DND-41 (cell line): ENCODE data around the gene CUTC.

Experiments
- ATAC-seq: fragments of 200-7000 bp; cut with Tn5 transposase; 3 replicates; pipeline ENCODE4 v1.9.1; 2021; ENCODE audit warnings: low read depth; ENCODE audit not compliant: insufficient read depth
- DNase-seq: peaks from one replicate; pipeline ENCODE4 v3.0.0-alpha.2; 2020
- H2AFZ ChIP-seq: 2 replicates; pipeline ENCODE4 v1.6.0; 2012; ENCODE audit warnings: low read depth, low read length
- H3K27ac ChIP-seq: 2 replicates; pipeline ENCODE4 v1.5.1; 2012; ENCODE audit warnings: low read length, inconsistent platforms
- H3K27me3 ChIP-seq: fragments of 200-600 bp; sonication (generic); 2 replicates; pipeline ENCODE4 v1.6.0; 2012; ENCODE audit warnings: low read length, mild to moderate bottlenecking, inconsistent platforms; ENCODE audit not compliant: insufficient read depth, poor library complexity
- H3K36me3 ChIP-seq: 2 replicates; pipeline ENCODE4 v1.5.1; 2012; ENCODE audit warnings: low read length, inconsistent platforms; ENCODE audit not compliant: insufficient read depth
- H3K4me1 ChIP-seq: 2 replicates; pipeline ENCODE4 v1.5.1; 2012; ENCODE audit warnings: mild to moderate bottlenecking, low read length; ENCODE audit not compliant: insufficient read depth
- H3K4me2 ChIP-seq: 2 replicates; pipeline ENCODE4 v1.6.0; 2012; ENCODE audit warnings: mild to moderate bottlenecking, moderate library complexity, low read length, inconsistent platforms; ENCODE audit not compliant: insufficient read depth
- H3K4me3 ChIP-seq, 2 experiments: fragments of 200-600 bp in 1 of 2; shearing (Covaris generic) in 1 of 2; 2 replicates each; pipeline ENCODE4 v1.5.1; 2012 to 2016; ENCODE audit warnings: inconsistent platforms in 2 of 2, low read length in 2 of 2, mild to moderate bottlenecking in 2 of 2, low read depth in 1 of 2, moderate library complexity in 1 of 2
- H3K79me2 ChIP-seq: 2 replicates; pipeline ENCODE4 v1.6.0; 2012; ENCODE audit warnings: low read length, inconsistent platforms; ENCODE audit not compliant: insufficient read depth
- H3K9ac ChIP-seq: 2 replicates; pipeline ENCODE4 v1.6.0; 2012; ENCODE audit warnings: low read depth, mild to moderate bottlenecking, inconsistent platforms, low read length, moderate library complexity
- H3K9me3 ChIP-seq: 2 replicates; pipeline ENCODE4 v1.5.1; 2012; ENCODE audit warnings: low read length, moderate library complexity, mild to moderate bottlenecking, inconsistent platforms; ENCODE audit not compliant: insufficient read depth, severe bottlenecking
- H4K20me1 ChIP-seq: 2 replicates; pipeline ENCODE4 v1.6.0; 2012; ENCODE audit warnings: low read length; ENCODE audit not compliant: insufficient read depth
- EZH2 ChIP-seq: IDR thresholded peaks from 3 replicates; pipeline ENCODE4 v1.6.1; 2012; ENCODE audit warnings: borderline replicate concordance, low read depth, mild to moderate bottlenecking, moderate library complexity, low read length, inconsistent platforms; ENCODE audit not compliant: severe bottlenecking
- TF ChIP-seq, protein P1 (sequence below): IDR thresholded peaks from 2 replicates; pipeline ENCODE4 v1.5.1; 2012; ENCODE audit warnings: borderline replicate concordance, low read length, moderate library complexity, mild to moderate bottlenecking; ENCODE audit not compliant: poor library complexity, severe bottlenecking; ENCODE audit errors: extremely low read depth

CUTC gene

DNA sequence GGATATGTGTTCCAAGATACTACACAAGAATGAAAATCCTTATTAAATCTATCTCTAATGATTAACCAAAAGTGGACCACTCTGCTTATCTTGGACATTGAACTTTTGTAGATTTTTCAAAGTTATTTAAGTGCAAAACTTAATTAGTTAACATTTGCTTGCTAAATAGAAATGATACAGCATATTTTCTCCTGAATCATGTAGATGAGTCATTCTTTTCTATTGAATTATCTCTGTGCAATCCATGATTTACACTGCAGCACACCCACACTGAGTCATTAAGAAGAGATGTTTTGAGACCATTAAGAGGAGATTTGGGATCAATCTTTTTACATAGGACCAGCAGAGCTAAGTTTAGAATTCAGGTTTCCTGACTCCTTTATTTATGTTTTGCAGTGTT is 43.8 kb downstream of the CUTC start:
- Histone ChIP-seq H3K4me2 (no peak overlapping the region), H3K27me3 (no peaks in the 10 kb centered on the region), H3K4me3 (no peak overlapping the region), H3K36me3 (no peaks in the 10 kb centered on the region), H2AFZ (no peak overlapping the region), H3K9ac (no peak overlapping the region), H4K20me1 (no peaks in the 10 kb centered on the region), H3K9me3 (no peaks in the 10 kb centered on the region), H3K4me1 (no peaks in the 10 kb centered on the region), H3K27ac (no peak overlapping the region), H3K79me2 (no peaks in the 10 kb centered on the region)
- DNase-seq: no peak
- ATAC-seq: no peak
- no peak for TF ChIP-seq EZH2
- TF ChIP-seq, protein P1, sequence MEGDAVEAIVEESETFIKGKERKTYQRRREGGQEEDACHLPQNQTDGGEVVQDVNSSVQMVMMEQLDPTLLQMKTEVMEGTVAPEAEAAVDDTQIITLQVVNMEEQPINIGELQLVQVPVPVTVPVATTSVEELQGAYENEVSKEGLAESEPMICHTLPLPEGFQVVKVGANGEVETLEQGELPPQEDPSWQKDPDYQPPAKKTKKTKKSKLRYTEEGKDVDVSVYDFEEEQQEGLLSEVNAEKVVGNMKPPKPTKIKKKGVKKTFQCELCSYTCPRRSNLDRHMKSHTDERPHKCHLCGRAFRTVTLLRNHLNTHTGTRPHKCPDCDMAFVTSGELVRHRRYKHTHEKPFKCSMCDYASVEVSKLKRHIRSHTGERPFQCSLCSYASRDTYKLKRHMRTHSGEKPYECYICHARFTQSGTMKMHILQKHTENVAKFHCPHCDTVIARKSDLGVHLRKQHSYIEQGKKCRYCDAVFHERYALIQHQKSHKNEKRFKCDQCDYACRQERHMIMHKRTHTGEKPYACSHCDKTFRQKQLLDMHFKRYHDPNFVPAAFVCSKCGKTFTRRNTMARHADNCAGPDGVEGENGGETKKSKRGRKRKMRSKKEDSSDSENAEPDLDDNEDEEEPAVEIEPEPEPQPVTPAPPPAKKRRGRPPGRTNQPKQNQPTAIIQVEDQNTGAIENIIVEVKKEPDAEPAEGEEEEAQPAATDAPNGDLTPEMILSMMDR: no peak

DNA sequence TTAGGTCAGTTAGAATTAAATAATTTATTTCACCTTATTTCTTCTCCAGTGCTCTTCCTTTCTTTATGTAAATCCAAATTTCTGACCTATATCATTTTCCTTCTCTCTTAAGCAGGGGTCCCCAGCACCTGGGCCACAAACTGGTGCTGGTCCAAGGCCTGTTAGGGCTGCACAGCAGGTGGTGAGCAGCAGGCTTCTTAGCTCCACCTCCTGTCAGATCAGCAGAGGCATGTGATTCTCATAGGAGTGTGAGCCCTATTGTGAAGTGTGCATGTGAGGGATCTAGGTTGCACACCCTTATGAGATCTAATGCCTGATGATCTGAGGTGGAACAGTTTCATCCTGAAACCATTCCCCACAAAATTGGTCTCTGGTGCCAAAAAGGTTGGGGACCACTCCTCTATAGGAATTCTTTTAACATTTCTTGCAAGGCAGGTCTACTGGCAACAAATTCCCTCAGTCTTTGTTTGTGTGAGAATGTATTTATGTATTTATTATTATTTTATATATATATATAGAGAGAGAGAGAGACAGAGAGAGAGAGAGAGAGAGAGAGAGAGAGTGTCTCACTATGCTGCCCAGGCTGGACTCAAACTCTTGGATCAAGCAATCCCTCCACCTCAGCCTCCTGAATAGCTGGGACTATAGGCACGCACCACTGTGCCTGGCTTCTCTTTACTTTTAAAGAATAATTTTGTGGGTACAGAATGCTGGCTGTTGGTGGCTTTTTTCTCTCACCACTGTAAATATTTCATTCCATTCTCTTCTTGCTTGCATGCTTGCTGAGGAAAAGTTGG is 46.1 kb downstream of the CUTC start:
- no peak overlapping the region for H2AFZ ChIP-seq
- no peaks in the 10 kb centered on the region for H3K79me2 ChIP-seq
- ATAC-seq (peak; percentile 35; the same call in 1 of the 3 replicates), DNase-seq (no peak)
- H4K20me1 ChIP-seq: no peaks in the 10 kb centered on the region
- H3K27me3 ChIP-seq: no peaks in the 10 kb centered on the region
- no peaks in the 10 kb centered on the region for H3K4me1 ChIP-seq
- no peak overlapping the region for H3K4me2 ChIP-seq
- no peak overlapping the region for H3K4me3 ChIP-seq
- no peak overlapping the region for H3K27ac ChIP-seq
- H3K9me3 ChIP-seq: no peaks in the 10 kb centered on the region
- TF ChIP-seq, protein P1: no peak
- no peak for TF ChIP-seq EZH2
- no peaks in the 10 kb centered on the region for H3K36me3 ChIP-seq
- H3K9ac ChIP-seq: no peak overlapping the region

DNA sequence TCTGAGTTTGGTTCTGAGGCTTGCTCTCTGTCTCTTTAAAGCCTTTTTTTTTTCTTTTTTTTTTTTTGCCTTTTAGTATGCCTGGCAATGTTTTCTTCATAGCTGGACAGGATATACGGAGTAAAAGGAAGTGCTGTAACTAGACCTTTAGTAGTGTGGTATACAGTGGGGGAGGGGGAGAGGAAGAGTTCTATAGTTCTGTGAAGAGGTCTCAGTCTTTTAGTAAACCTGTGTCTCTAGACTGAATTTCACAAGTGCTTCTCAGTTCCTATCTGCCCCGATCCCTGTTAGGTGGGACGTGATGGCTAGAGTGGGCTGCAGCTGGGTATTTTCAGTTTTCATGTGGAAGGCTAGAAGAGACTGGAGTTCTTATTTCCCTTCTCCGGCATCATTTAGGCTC is 47.3 kb downstream of the CUTC start:
- peak; percentile 44; the same call in 1 of the 3 replicates for ATAC-seq
- H3K27ac ChIP-seq: no peak overlapping the region
- H3K4me2 ChIP-seq: no peak overlapping the region
- no peaks in the 10 kb centered on the region for H3K79me2 ChIP-seq
- TF ChIP-seq EZH2: no peak
- TF ChIP-seq, protein P1: no peak
- no peak overlapping the region for H3K9ac ChIP-seq
- H3K4me1 ChIP-seq: no peaks in the 10 kb centered on the region
- H3K36me3 ChIP-seq: no peaks in the 10 kb centered on the region
- no peaks in the 10 kb centered on the region for H4K20me1 ChIP-seq
- no peak for DNase-seq
- H3K27me3 ChIP-seq: no peaks in the 10 kb centered on the region
- no peak overlapping the region for H2AFZ ChIP-seq
- H3K9me3 ChIP-seq: no peaks in the 10 kb centered on the region
- no peak overlapping the region for H3K4me3 ChIP-seq
